Measurements from ENCODE around the gene MT1B. TPM values are rescaled to one million over a fixed set of nuclear protein-coding genes. Genes with fewer than 3 reads are reported as not detected.

Gene MT1B
- total and polyA plus RNA-seq, 2 of the 4 experiments (the other 2 are of a cell fraction) = not detected

DNA sequence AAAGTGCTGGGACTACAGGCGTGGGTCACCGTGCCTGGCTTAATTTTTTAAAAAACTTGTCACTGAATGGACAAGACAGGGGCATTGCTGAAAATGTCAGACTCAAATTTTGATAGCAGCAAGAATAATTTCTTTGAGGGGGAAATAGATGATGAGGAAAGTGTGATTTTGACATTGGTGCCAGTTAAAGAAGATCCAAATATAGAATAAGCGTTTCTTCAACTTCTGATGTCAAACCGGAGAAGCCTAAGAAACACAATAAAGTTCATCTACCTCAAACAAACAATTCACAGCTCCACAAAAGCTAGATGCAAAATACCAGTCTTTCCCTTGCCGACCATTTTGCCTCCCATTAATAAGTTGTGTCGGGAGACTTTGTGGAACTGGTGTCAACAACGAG lies 35.1 kb downstream of the MT1B start:
- H3K14ac ChIP-seq (replicated peaks; ENCODE audit: low read depth, low read length) = no peak overlapping the region
- ChIA-PET POLR2A (ENCODE audit: unreplicated experiment) (no interaction called here), CTCF (no interaction called here)
- no peak overlapping the region for H2AK9ac ChIP-seq (replicated peaks; ENCODE audit: low read depth, low read length, poor library complexity)
- no peak overlapping the region for H3K9ac ChIP-seq (ENCODE audit: low read depth, low read length)
- DNase-seq (no peak), ATAC-seq (ENCODE audit: low read depth) (no peak)
- H3K56ac ChIP-seq (ENCODE audit: extremely low read depth, insufficient read depth, low read length) = no peak overlapping the region
- H3K9me3 ChIP-seq (ENCODE audit: control insufficient read depth, insufficient read depth, low read length) = peaks cover 3% of the 10 kb centered on the region; the same call in 1 of the 2 replicates
- dilution Hi-C loops (cut with HindIII; ENCODE audit: low sequenced_read_pairs, unreplicated experiment) (no loop called here), intact Hi-C loops (cut with micrococcal nuclease) (no loop called here), in situ Hi-C loops (cut with MboI; ENCODE audit: low sequenced_read_pairs) (no loop called here)
- WGBS, 2 experiments (ENCODE audit: extremely low coverage in 2 of 2, insufficient read length in 1 of 2) = 91% methylated on average over 2 of the region's 7 CpGs; no CpG with 5 or more reads in 1 of the 2 experiments
- TF ChIP-seq FOS (IDR thresholded peaks at IDR 0.05; ENCODE audit: low read depth, low read length) (no peak), MAFK (IDR thresholded peaks at IDR 0.05; ENCODE audit: low read depth, low read length) (no peak), CEBPB (IDR thresholded peaks at IDR 0.05; ENCODE audit: low read depth, low read length) (no peak), CHD1 (IDR thresholded peaks at IDR 0.05; ENCODE audit: low read depth, low read length) (no peak), MXI1 (IDR thresholded peaks at IDR 0.05; ENCODE audit: borderline replicate concordance, low read depth, low read length) (no peak), RAD21 (IDR thresholded peaks at IDR 0.05; ENCODE audit: low read length) (no peak), MAZ (IDR thresholded peaks at IDR 0.05; ENCODE audit: borderline replicate concordance, low read depth, low read length) (no peak)
- TF ChIP-seq, protein P1, sequence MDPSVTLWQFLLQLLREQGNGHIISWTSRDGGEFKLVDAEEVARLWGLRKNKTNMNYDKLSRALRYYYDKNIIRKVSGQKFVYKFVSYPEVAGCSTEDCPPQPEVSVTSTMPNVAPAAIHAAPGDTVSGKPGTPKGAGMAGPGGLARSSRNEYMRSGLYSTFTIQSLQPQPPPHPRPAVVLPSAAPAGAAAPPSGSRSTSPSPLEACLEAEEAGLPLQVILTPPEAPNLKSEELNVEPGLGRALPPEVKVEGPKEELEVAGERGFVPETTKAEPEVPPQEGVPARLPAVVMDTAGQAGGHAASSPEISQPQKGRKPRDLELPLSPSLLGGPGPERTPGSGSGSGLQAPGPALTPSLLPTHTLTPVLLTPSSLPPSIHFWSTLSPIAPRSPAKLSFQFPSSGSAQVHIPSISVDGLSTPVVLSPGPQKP (IDR thresholded peaks at IDR 0.05; ENCODE audit: borderline replicate concordance, low read depth, low read length) = no peak
- no peaks in the 10 kb centered on the region for H4K20me1 ChIP-seq (ENCODE audit: insufficient read depth, low read length)
- no peak overlapping the region for H2BK20ac ChIP-seq (ENCODE audit: low read depth, low read length)
- no peak overlapping the region for H3K18ac ChIP-seq (ENCODE audit: low read depth, low read length)
- peaks cover 7% of the 10 kb centered on the region; the same call in 1 of the 2 replicates for H3K4me1 ChIP-seq (ENCODE audit: control insufficient read depth, insufficient read depth, low read length)
- peaks cover 3% of the 10 kb centered on the region in 2 experiments; a peak in 1 of 4 replicates for H3K79me1 ChIP-seq (ENCODE audit: low read depth in 1 of 2, low read length in 2 of 2)
- no peak overlapping the region for H2AK5ac ChIP-seq (ENCODE audit: low read depth, low read length)
- no peak overlapping the region for H3K4me2 ChIP-seq (ENCODE audit: low read depth, low read length)
- H3K4ac ChIP-seq (ENCODE audit: low read depth, low read length) = no peak overlapping the region
- no peaks in the 10 kb centered on the region; the same call in 1 of the 2 replicates for H3K36me3 ChIP-seq (ENCODE audit: control insufficient read depth, insufficient read depth, low read length)
- no peak overlapping the region for H2BK5ac ChIP-seq (ENCODE audit: low read depth, low read length, poor library complexity, severe bottlenecking)
- H4K5ac ChIP-seq (ENCODE audit: low read depth, low read length) = no peak overlapping the region
- H2AFZ ChIP-seq (replicated peaks; ENCODE audit: low read length, poor library complexity) = no peak overlapping the region
- H3K23ac ChIP-seq (ENCODE audit: low read depth, low read length) = no peak overlapping the region
- no peak overlapping the region for H2BK120ac ChIP-seq (ENCODE audit: low read depth, low read length)
- H3K27ac ChIP-seq (ENCODE audit: insufficient read depth, low read length) = no peak overlapping the region
- no peak overlapping the region for H2BK15ac ChIP-seq (ENCODE audit: low read depth, low read length)
- no peak overlapping the region for H3K4me3 ChIP-seq (ENCODE audit: insufficient read depth, low read depth, low read length)
- H3K9me1 ChIP-seq (ENCODE audit: insufficient read depth, low read length) = peaks cover 1% of the 10 kb centered on the region; the same call in 1 of the 2 replicates
- no peak overlapping the region for H4K91ac ChIP-seq (ENCODE audit: insufficient read depth, low read depth, low read length)
- no peak overlapping the region for H4K8ac ChIP-seq (ENCODE audit: low read depth in 2 of 2, low read length in 2 of 2)
- H3K27me3 ChIP-seq (ENCODE audit: control insufficient read depth, insufficient read depth, low read length) = no peaks in the 10 kb centered on the region
- BruUV-seq (replicated peaks) = no TSS peak

All from IMR-90 (cell line).